PC-9 (cell line): ENCODE data around the gene DDX27.
"Not testable (repeated sequence)": the region's sequence is repeated elsewhere in the genome, so short reads cannot be mapped to it uniquely, and the experiment has no call there.

Source experiments
- CTCF ChIP-seq: fragments of 200-600 bp; sonication (generic); conservative IDR thresholded peaks from 2 replicates; pipeline ENCODE4 v1.6.1; 2017; ENCODE audit warnings: mixed run types, antibody characterized with exemption, mild to moderate bottlenecking, moderate library complexity
- EZH2 ChIP-seq: fragments of 200-600 bp; sonication (generic); IDR thresholded peaks from 2 replicates; pipeline ENCODE4 v1.8.0; 2017; ENCODE audit warnings: antibody characterized with exemption, low read depth

- not testable (repeated sequence) for TF ChIP-seq CTCF, EZH2
These were observed 501 bp upstream of the DDX27 start for GRCh38 chr20:49218739-49219090.
